HCT116 (cell line): ENCODE data around the gene NRAP. TPM values are rescaled to one million over a fixed set of nuclear protein-coding genes. Genes with fewer than 3 reads are reported as not detected.

Source experiments
- ATAC-seq: fragments of 200-7000 bp; cut with Tn5 transposase; 2 replicates; pipeline ENCODE4 v1.9.1; 2020; ENCODE audit warnings: mild to moderate bottlenecking, moderate library complexity
- BruUV-seq: library from RNA; stranded (reverse); fragments of 400-500 nt; replicated peaks from 2 replicates; lab custom pipeline; 2021; lab: Mats Ljungman, UMichigan
- CTCF ChIA-PET: fragments of 300-600 bp; sonication (Branson Sonifier 250); formaldehyde crosslinking; loops from one replicate; lab custom pipeline; 2021; ENCODE audit warnings: antibody characterized with exemption; lab: Charles Lee
- POLR2A ChIA-PET: fragments of 300-600, 350-600 bp; sonication (Branson Sonifier 250); formaldehyde crosslinking; loops from one replicate; lab custom pipeline; 2021; ENCODE audit warnings: antibody characterized with exemption; lab: Charles Lee
- RAD21 ChIA-PET, 2 experiments: fragments of 300-600 bp; sonication (Branson Sonifier 250); formaldehyde crosslinking; loops; one replicate each; lab custom pipeline; 2023; ENCODE audit warnings: low total read pairs in 2 of 2; ENCODE audit not compliant: uncharacterized antibody in 2 of 2, unreplicated experiment in 2 of 2, low non-redundant PET in 1 of 2; lab: Charles Lee
- DNase-seq: peaks from one replicate; pipeline ENCODE4 v3.0.0-alpha.2; 2010; ENCODE audit warnings: low read depth, low spot score
- H2AFZ ChIP-seq: fragments of 200-600 bp; shearing (Covaris generic), sonication (generic); 2 replicates; pipeline ENCODE4 v1.6.1; 2017; ENCODE audit warnings: low read depth, mixed run types, mixed read lengths, antibody characterized with exemption, low read length; ENCODE audit not compliant: poor library complexity, severe bottlenecking
- H3K27ac ChIP-seq: 2 replicates; pipeline ENCODE4 v1.5.1; 2012; ENCODE audit warnings: low read depth, low read length
- H3K27me3 ChIP-seq: fragments of 200-600 bp; sonication (generic); 2 replicates; pipeline ENCODE4 v1.6.1; 2016; ENCODE audit warnings: mixed run types, low read length, mixed read lengths; ENCODE audit not compliant: insufficient read depth
- H3K36me3 ChIP-seq, 2 experiments: fragments of 200-500 bp in 1 of 2; fragments of 200-600 bp in 1 of 2; sonication (Bioruptor generic) in 1 of 2; sonication (generic) in 1 of 2; 2 replicates each; pipeline versions ENCODE4 v1.5.1 to v1.6.1; 2014 to 2016; ENCODE audit warnings: low read length in 2 of 2, inconsistent platforms in 1 of 2, mixed read lengths in 1 of 2, mixed run types in 1 of 2; ENCODE audit not compliant: insufficient read depth in 2 of 2, control insufficient read depth in 1 of 2
- H3K4me1 ChIP-seq, 2 experiments: fragments of 200-600 bp in 1 of 2; sonication (generic) in 1 of 2; 2 replicates each; pipeline versions ENCODE4 v1.5.1 to v1.6.1; 2012 to 2017; ENCODE audit warnings: low read length in 2 of 2, inconsistent platforms in 1 of 2, mild to moderate bottlenecking in 1 of 2, mixed read lengths in 1 of 2, mixed run types in 1 of 2, moderate library complexity in 1 of 2; ENCODE audit not compliant: insufficient read depth in 2 of 2, control insufficient read depth in 1 of 2
- H3K4me2 ChIP-seq: fragments of 200-600 bp; sonication (generic); 2 replicates; pipeline ENCODE4 v1.6.1; 2017; ENCODE audit warnings: mixed run types, low read length, mixed read lengths
- H3K4me3 ChIP-seq, 2 experiments: fragments of 200-600 bp in 1 of 2; sonication (generic) in 1 of 2; replicated peaks in 1 of 2; 2 replicates each; pipeline ENCODE4 v1.5.1; 2011 to 2016; ENCODE audit warnings: low read length in 2 of 2, control low read depth in 1 of 2, low read depth in 1 of 2, mild to moderate bottlenecking in 1 of 2, mixed read lengths in 1 of 2, mixed run types in 1 of 2
- H3K79me2 ChIP-seq: fragments of 200-600 bp; sonication (generic); 2 replicates; pipeline ENCODE4 v1.6.1; 2017; ENCODE audit warnings: mild to moderate bottlenecking, mixed run types, low read length, moderate library complexity, mixed read lengths; ENCODE audit not compliant: insufficient read depth
- H3K9ac ChIP-seq: fragments of 200-600 bp; sonication (generic); 2 replicates; pipeline ENCODE4 v1.6.1; 2016; ENCODE audit warnings: low read length, mixed read lengths
- H3K9me2 ChIP-seq: fragments of 200-600 bp; sonication (generic), shearing (Covaris generic); 2 replicates; pipeline ENCODE4 v1.6.1; 2017; ENCODE audit warnings: mixed run types, mild to moderate bottlenecking, moderate library complexity; ENCODE audit not compliant: insufficient read depth
- H3K9me3 ChIP-seq, 2 experiments: fragments of 200-500 bp in 1 of 2; fragments of 200-600 bp in 1 of 2; sonication (Bioruptor generic) in 1 of 2; sonication (generic) in 1 of 2; 2 replicates each; pipeline ENCODE4 v1.6.1; 2014 to 2017; ENCODE audit warnings: low read length in 2 of 2, mixed read lengths in 2 of 2, inconsistent platforms in 1 of 2, low read depth in 1 of 2, mild to moderate bottlenecking in 1 of 2, mixed run types in 1 of 2, moderate library complexity in 1 of 2; ENCODE audit not compliant: control insufficient read depth in 1 of 2, insufficient read depth in 1 of 2
- H4K20me1 ChIP-seq: fragments of 200-600 bp; sonication (generic), shearing (Covaris generic); 2 replicates; pipeline ENCODE4 v1.6.1; 2017; ENCODE audit warnings: mixed run types, mild to moderate bottlenecking, moderate library complexity; ENCODE audit not compliant: insufficient read depth
- CEBPB ChIP-seq: IDR thresholded peaks from 2 replicates; pipeline ENCODE4 v1.6.1; 2012; ENCODE audit warnings: low read depth
- EGR1 ChIP-seq: IDR thresholded peaks from 2 replicates; pipeline ENCODE4 v1.6.1; 2012; ENCODE audit warnings: low read depth
- POLR2A ChIP-seq: IDR thresholded peaks from 2 replicates; pipeline ENCODE4 v1.7.0; 2011; ENCODE audit warnings: borderline replicate concordance; ENCODE audit not compliant: insufficient read depth, insufficient read length; ENCODE audit errors: extremely low read depth
- RAD21 ChIP-seq: IDR thresholded peaks from 2 replicates; pipeline ENCODE4 v1.6.1; 2012; ENCODE audit warnings: low read depth, mild to moderate bottlenecking
- SIN3A ChIP-seq: IDR thresholded peaks from 2 replicates; pipeline ENCODE4 v1.6.1; 2012; ENCODE audit warnings: low read depth
- SP1 ChIP-seq: IDR thresholded peaks from 2 replicates; pipeline ENCODE4 v1.6.1; 2012; ENCODE audit warnings: low read depth
- ZNF274 ChIP-seq: fragments of 200-500 bp; sonication (Bioruptor generic); IDR thresholded peaks from 2 replicates; pipeline ENCODE4 v1.6.1; 2014; ENCODE audit warnings: mild to moderate bottlenecking, low read depth, low read length, inconsistent platforms
- intact Hi-C: fragments of 100-400 bp; cut with micrococcal nuclease; formaldehyde crosslinking; loops from 2 replicates; pipeline ENCODE4 v1.10.0; 2022
- total RNA-seq: library from RNA; stranded (reverse); gene quantifications from one replicate; pipeline ENCODE4 v1.2.1, GENCODE V29; 2021; ENCODE audit not compliant: unreplicated experiment

NRAP gene
- total RNA-seq, 1 experiment from 2014 or later = not detected

GRCh38 chr10:113594652-113595051, 69.2 kb downstream of the NRAP start:
- H3K4me1 ChIP-seq = no peaks in the 10 kb centered on the region
- H2AFZ ChIP-seq = no peak overlapping the region
- no peak overlapping the region for H3K4me3 ChIP-seq
- H3K36me3 ChIP-seq = no peaks in the 10 kb centered on the region
- intact Hi-C loops = no loop called here
- no peak overlapping the region for H3K27ac ChIP-seq
- no peak overlapping the region for H3K9ac ChIP-seq
- POLR2A ChIA-PET = no interaction called here
- H4K20me1 ChIP-seq = no peaks in the 10 kb centered on the region
- ATAC-seq (no peak), DNase-seq (no peak)
- CTCF ChIA-PET = no interaction called here
- H3K9me3 ChIP-seq = no peaks in the 10 kb centered on the region
- no peaks in the 10 kb centered on the region for H3K9me2 ChIP-seq
- BruUV-seq = no TSS peak
- TF ChIP-seq EGR1 = no peak
- TF ChIP-seq POLR2A = no peak
- no peak for TF ChIP-seq SP1
- TF ChIP-seq ZNF274 = no peak
- RAD21 ChIA-PET = no interaction called here
- peaks cover 67% of the 10 kb centered on the region for H3K27me3 ChIP-seq
- no peaks in the 10 kb centered on the region for H3K79me2 ChIP-seq
- no peak overlapping the region for H3K4me2 ChIP-seq

GRCh38 chr10:113592380-113592779, 71.5 kb downstream of the NRAP start:
- H3K4me1 ChIP-seq = no peaks in the 10 kb centered on the region
- no TSS peak for BruUV-seq
- CTCF ChIA-PET = interaction anchor here (0.6 kb wide), 1 partner anchor 1074 kb away, joined by 3 read pairs; no protein-coding TSS in a partner anchor
- intact Hi-C loops = no loop called here
- no peak overlapping the region for H3K9ac ChIP-seq
- no peak overlapping the region for H3K4me3 ChIP-seq
- no peaks in the 10 kb centered on the region for H3K9me3 ChIP-seq
- TF ChIP-seq RAD21 = no peak
- TF ChIP-seq CEBPB = no peak
- no peak for TF ChIP-seq SIN3A
- POLR2A ChIA-PET = no interaction called here
- DNase-seq (no peak), ATAC-seq (no peak)
- no peaks in the 10 kb centered on the region for H4K20me1 ChIP-seq
- H3K9me2 ChIP-seq = no peaks in the 10 kb centered on the region
- H3K36me3 ChIP-seq = no peaks in the 10 kb centered on the region
- H3K27me3 ChIP-seq = peaks cover 45% of the 10 kb centered on the region
- RAD21 ChIA-PET = no interaction called here
- no peak overlapping the region for H3K4me2 ChIP-seq
- H2AFZ ChIP-seq = no peak overlapping the region
- no peak overlapping the region for H3K27ac ChIP-seq
- H3K79me2 ChIP-seq = no peaks in the 10 kb centered on the region
